HG03060 (cell line): Measurements from ENCODE around the gene PGLYRP3.
A peak's percentile ranks its signal among the peaks of the same experiment; 100 is the strongest.
"Not testable (repeated sequence)": the region's sequence is repeated elsewhere in the genome, so short reads cannot be mapped to it uniquely, and the experiment has no call there.

Experiments used
- ATAC-seq: cut with Tn5 transposase; IDR thresholded peaks from one replicate; pipeline ENCODE4 v1.9.1; 2021; ENCODE audit warnings: low read depth, moderate number of reproducible peaks; ENCODE audit not compliant: unreplicated experiment

The PGLYRP3 gene

GRCh38 chr1:153322568-153322967, 9.8 kb upstream of the PGLYRP3 start:
- ATAC-seq = no peak

- ATAC-seq = not testable (repeated sequence)
These were observed 5.4 kb upstream of the PGLYRP3 start for GRCh38 chr1:153318145-153318544.

- not testable (repeated sequence) for ATAC-seq
These were observed 3.3 kb upstream of the PGLYRP3 start for GRCh38 chr1:153316013-153316412.

- not testable (repeated sequence) for ATAC-seq
These were observed 1.6 kb upstream of the PGLYRP3 start for GRCh38 chr1:153314388-153314787.

GRCh38 chr1:153313288-153313687, 536 bp upstream of the PGLYRP3 start:
- ATAC-seq = no peak

GRCh38 chr1:153310526-153310925, 2.2 kb downstream of the PGLYRP3 start:
- no peak for ATAC-seq

- no peak for ATAC-seq
These were observed 3.3 kb downstream of the PGLYRP3 start for GRCh38 chr1:153309441-153309840.

GRCh38 chr1:153308540-153308939, 4.2 kb downstream of the PGLYRP3 start:
- no peak for ATAC-seq

- ATAC-seq = no peak
These were observed 5.5 kb downstream of the PGLYRP3 start for GRCh38 chr1:153307221-153307600.

- no peak for ATAC-seq
These were observed 6.2 kb downstream of the PGLYRP3 start for GRCh38 chr1:153306303-153307220.

- no peak for ATAC-seq
These were observed 7.1 kb downstream of the PGLYRP3 start for GRCh38 chr1:153305682-153306081.

- ATAC-seq = no peak
These were observed 10.4 kb downstream of the PGLYRP3 start for GRCh38 chr1:153302308-153302707.

- ATAC-seq = no peak
These were observed 18.9 kb downstream of the PGLYRP3 start for GRCh38 chr1:153293851-153294250.

- no peak for ATAC-seq
These were observed 19.3 kb downstream of the PGLYRP3 start for GRCh38 chr1:153293480-153293775.

GRCh38 chr1:153292740-153293479, 19.8 kb downstream of the PGLYRP3 start:
- no peak for ATAC-seq

GRCh38 chr1:153292185-153292584, 20.6 kb downstream of the PGLYRP3 start:
- no peak for ATAC-seq

- no peak for ATAC-seq
These were observed 21.2 kb downstream of the PGLYRP3 start for GRCh38 chr1:153291514-153291913.

- ATAC-seq = no peak
These were observed 24.0 kb downstream of the PGLYRP3 start for GRCh38 chr1:153288634-153289275.

- peak; percentile 49 for ATAC-seq
These were observed 34.9 kb downstream of the PGLYRP3 start for GRCh38 chr1:153277852-153278251.

- no peak for ATAC-seq
These were observed 40.6 kb downstream of the PGLYRP3 start for GRCh38 chr1:153272186-153272585.

- no peak for ATAC-seq
These were observed 41.0 kb downstream of the PGLYRP3 start for GRCh38 chr1:153271711-153272110.
